ENCODE results near the gene ELANE. TPM values are rescaled to one million over a fixed set of nuclear protein-coding genes. Genes with fewer than 3 reads are reported as not detected.

ELANE gene
- total RNA-seq, 1 donor from 2014 or later, result 0.52 TPM

- DNase-seq (no peak), ATAC-seq (no peak)
- Histone ChIP-seq H3K36me3 (peaks cover 9% of the 10 kb centered on the region), H3K27ac (no peak overlapping the region), H3K9me3 (no peaks in the 10 kb centered on the region), H3K4me3 (no peak overlapping the region), H3K4me1 (peaks cover 3% of the 10 kb centered on the region), H3K27me3 (no peaks in the 10 kb centered on the region)
- intact Hi-C loops (cut with DNase I), result no loop called here
- TF ChIP-seq CTCF (IDR thresholded peaks at IDR 0.05), result no peak
Observed at GRCh38 chr19:896999-897398, 44.9 kb downstream of the ELANE start.

GRCh38 chr19:897442-898039 lies 45.4 kb downstream of the ELANE start:
- ATAC-seq (no peak), DNase-seq (no peak)
- intact Hi-C loops (cut with DNase I), result no loop called here
- Histone ChIP-seq H3K27me3 (no peaks in the 10 kb centered on the region), H3K36me3 (peaks cover 9% of the 10 kb centered on the region), H3K4me3 (no peak overlapping the region), H3K4me1 (no peaks in the 10 kb centered on the region), H3K9me3 (no peaks in the 10 kb centered on the region), H3K27ac (no peak overlapping the region)
- no peak for TF ChIP-seq CTCF (IDR thresholded peaks at IDR 0.05)

- DNase-seq (no peak), ATAC-seq (no peak)
- Histone ChIP-seq H3K36me3 (peaks cover 9% of the 10 kb centered on the region), H3K27ac (no peak overlapping the region), H3K27me3 (no peaks in the 10 kb centered on the region), H3K9me3 (no peaks in the 10 kb centered on the region), H3K4me1 (no peaks in the 10 kb centered on the region), H3K4me3 (no peak overlapping the region)
- no peak for TF ChIP-seq CTCF (IDR thresholded peaks at IDR 0.05)
- intact Hi-C loops (cut with DNase I), result no loop called here
Observed at GRCh38 chr19:898663-899062, 46.6 kb downstream of the ELANE start.

GRCh38 chr19:899336-900042 lies 47.4 kb downstream of the ELANE start:
- ATAC-seq (no peak), DNase-seq (no peak)
- Histone ChIP-seq H3K4me1 (no peaks in the 10 kb centered on the region), H3K27me3 (no peaks in the 10 kb centered on the region), H3K4me3 (no peak overlapping the region), H3K9me3 (no peaks in the 10 kb centered on the region), H3K36me3 (peaks cover 9% of the 10 kb centered on the region), H3K27ac (no peak overlapping the region)
- intact Hi-C loops (cut with DNase I), result no loop called here
- no peak for TF ChIP-seq CTCF (IDR thresholded peaks at IDR 0.05)

- H3K27me3 ChIP-seq, result no peaks in the 10 kb centered on the region
- peak; percentile 4 for ATAC-seq
- DNase-seq, result no peak
- H3K27ac ChIP-seq, result no peak overlapping the region
- intact Hi-C loops (cut with DNase I), result no loop called here
- no peak for TF ChIP-seq CTCF (IDR thresholded peaks at IDR 0.05)
- H3K4me1 ChIP-seq, result no peaks in the 10 kb centered on the region
- H3K36me3 ChIP-seq, result peaks cover 9% of the 10 kb centered on the region
- no peak overlapping the region for H3K4me3 ChIP-seq
- no peaks in the 10 kb centered on the region for H3K9me3 ChIP-seq
Observed at GRCh38 chr19:900043-900301, 47.9 kb downstream of the ELANE start.

All from upper lobe of right lung (tissue), 1 donor.